ENCODE data around the gene TBC1D26. TPM values are rescaled to one million over a fixed set of nuclear protein-coding genes. Genes with fewer than 3 reads are reported as not detected.
"Not testable (repeated sequence)": the region's sequence is repeated elsewhere in the genome, so short reads cannot be mapped to it uniquely, and the experiment has no call there.

TBC1D26 gene
- total RNA-seq, 4 donors from 2014 or later, result 0.28 TPM; not detected in 3

DNA sequence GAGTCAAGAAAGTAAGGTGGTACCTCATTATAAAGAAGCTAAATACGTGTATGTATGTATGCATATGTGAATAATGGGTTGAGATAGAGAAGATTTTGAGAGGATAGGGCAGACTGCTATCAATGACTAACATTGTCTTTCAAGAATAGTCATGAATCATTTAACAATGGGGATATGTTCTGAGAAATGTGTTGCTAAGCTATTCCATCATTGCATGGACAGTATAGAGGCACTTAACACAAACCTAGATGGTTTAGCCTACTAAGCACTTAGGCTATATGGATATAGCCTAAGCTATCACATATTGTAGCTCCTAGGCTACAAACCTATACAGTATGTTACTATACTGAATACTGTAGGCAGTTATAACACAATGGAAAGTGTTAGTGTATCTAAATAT lies 45.2 kb downstream of the TBC1D26 start:
- Histone ChIP-seq H3K27me3 (no peaks in the 10 kb centered on the region), H3K4me3 (no peak overlapping the region), H3K4me1 (no peaks in the 10 kb centered on the region), H3K9me3 (peaks cover 0 to 7% (median 0%) of the 10 kb centered on the region in 4 donors), H3K36me3 (no peaks in the 10 kb centered on the region), H3K27ac (no peak overlapping the region)
- no peak for DNase-seq
- TF ChIP-seq CTCF (IDR thresholded peaks at IDR 0.05), result no peak
- no peak for TF ChIP-seq POLR2A (IDR thresholded peaks at IDR 0.05)

DNA sequence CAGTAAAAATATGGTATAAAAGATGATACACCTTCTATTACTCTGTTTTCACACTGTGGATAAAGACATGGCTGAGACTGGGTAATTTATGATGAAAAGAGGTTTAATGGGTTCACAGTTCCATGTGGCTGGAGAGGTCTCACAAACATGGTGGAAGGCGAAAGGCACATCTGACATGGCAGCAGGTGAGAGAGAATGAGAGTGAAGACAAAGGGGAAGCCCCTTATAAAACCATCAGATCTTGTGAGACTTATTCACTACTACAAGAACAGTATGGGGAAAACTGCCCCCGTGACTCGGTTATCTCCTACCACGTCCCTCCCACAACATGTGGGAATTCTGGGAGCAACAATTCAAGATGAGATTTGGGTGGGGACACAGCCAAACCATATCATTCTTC lies 45.6 kb downstream of the TBC1D26 start:
- Histone ChIP-seq H3K27me3 (no peaks in the 10 kb centered on the region), H3K4me1 (no peaks in the 10 kb centered on the region), H3K36me3 (no peaks in the 10 kb centered on the region), H3K9me3 (peaks cover 0 to 7% (median 0%) of the 10 kb centered on the region in 4 donors), H3K27ac (no peak overlapping the region), H3K4me3 (no peak overlapping the region)
- DNase-seq, result no peak
- no peak for TF ChIP-seq POLR2A (IDR thresholded peaks at IDR 0.05)
- no peak for TF ChIP-seq CTCF (IDR thresholded peaks at IDR 0.05)

GRCh38 chr17:15779119-15779518 lies 47.0 kb downstream of the TBC1D26 start:
- no peak for DNase-seq
- Histone ChIP-seq H3K4me3 (no peak overlapping the region), H3K27me3 (no peaks in the 10 kb centered on the region), H3K4me1 (no peaks in the 10 kb centered on the region), H3K9me3 (peaks cover 0 to 7% (median 0%) of the 10 kb centered on the region in 4 donors), H3K36me3 (no peaks in the 10 kb centered on the region), H3K27ac (no peak overlapping the region)
- no peak for TF ChIP-seq CTCF (IDR thresholded peaks at IDR 0.05)
- TF ChIP-seq POLR2A (IDR thresholded peaks at IDR 0.05), result no peak

DNA sequence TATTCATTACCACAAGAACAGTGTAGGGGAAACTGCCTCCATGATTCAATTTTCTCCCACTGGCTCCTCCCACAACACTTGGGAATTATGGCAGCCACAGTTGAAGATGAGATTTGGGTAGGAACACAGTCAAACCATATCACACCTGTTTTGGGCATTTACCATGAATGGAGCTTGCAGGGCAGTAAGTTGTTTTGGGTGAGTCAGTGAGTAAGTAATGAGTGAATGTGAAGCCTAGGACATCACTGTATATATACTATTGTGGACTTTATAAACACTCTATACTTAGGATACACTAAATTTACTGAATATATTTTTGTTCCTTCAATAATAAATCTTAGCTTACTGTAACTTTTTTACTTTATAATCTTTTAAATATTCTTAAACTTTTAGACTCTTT lies 48.1 kb downstream of the TBC1D26 start:
- H3K4me1 ChIP-seq, result no peaks in the 10 kb centered on the region
- peaks cover 0 to 7% (median 0%) of the 10 kb centered on the region in 4 donors for H3K9me3 ChIP-seq
- TF ChIP-seq POLR2A (IDR thresholded peaks at IDR 0.05), result no peak
- TF ChIP-seq CTCF (IDR thresholded peaks at IDR 0.05), result no peak
- no peak for DNase-seq
- H3K27ac ChIP-seq, result no peak overlapping the region
- H3K4me3 ChIP-seq, result no peak overlapping the region
- no peaks in the 10 kb centered on the region for H3K27me3 ChIP-seq
- no peaks in the 10 kb centered on the region for H3K36me3 ChIP-seq

DNA sequence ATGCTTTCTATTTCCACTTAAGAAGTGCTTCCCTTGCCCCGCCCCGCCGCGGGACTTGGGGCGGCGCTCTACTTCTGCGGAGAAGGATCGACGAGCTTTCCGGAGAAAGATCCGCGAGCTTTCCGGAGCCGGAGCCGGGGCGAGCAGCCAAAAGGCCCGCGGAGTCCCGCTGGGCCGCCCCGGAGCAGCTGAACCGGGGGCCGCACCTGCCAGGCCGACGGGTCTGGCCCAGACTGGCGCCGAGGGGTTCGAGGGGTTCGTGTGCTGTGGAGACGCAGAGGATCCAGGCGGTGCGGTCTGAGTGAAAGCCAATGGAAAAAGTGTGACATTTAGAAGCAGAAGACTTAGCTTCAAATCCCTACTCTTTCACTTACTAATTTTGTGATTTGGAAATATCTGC lies 50.8 kb downstream of the TBC1D26 start:
- H3K4me3 ChIP-seq, result peak overlapping the region in 3 of 4 donors; percentile 18 to 56 (median 50)
- H3K27me3 ChIP-seq, result no peaks in the 10 kb centered on the region
- TF ChIP-seq CTCF (IDR thresholded peaks at IDR 0.05), result no peak
- TF ChIP-seq POLR2A (IDR thresholded peaks at IDR 0.05), result no peak
- no peaks in the 10 kb centered on the region for H3K4me1 ChIP-seq
- H3K27ac ChIP-seq, result peak overlapping the region in 1 of 4 donors; percentile 53
- H3K36me3 ChIP-seq, result no peaks in the 10 kb centered on the region
- H3K9me3 ChIP-seq, result peaks cover 0 to 5% (median 0%) of the 10 kb centered on the region in 4 donors
- DNase-seq, result peak; percentile 18 to 66 (median 63)

GRCh38 chr17:15783461-15783860 lies 51.4 kb downstream of the TBC1D26 start:
- Histone ChIP-seq H3K4me1 (no peaks in the 10 kb centered on the region), H3K27me3 (no peaks in the 10 kb centered on the region), H3K9me3 (peaks cover 0 to 5% (median 0%) of the 10 kb centered on the region in 4 donors), H3K36me3 (no peaks in the 10 kb centered on the region), H3K27ac (no peak overlapping the region), H3K4me3 (no peak overlapping the region)
- TF ChIP-seq CTCF (IDR thresholded peaks at IDR 0.05) (no peak), POLR2A (IDR thresholded peaks at IDR 0.05) (no peak)
- no peak for DNase-seq

- DNase-seq, result peak in 1 of 3 donors; percentile 59
- H3K9me3 ChIP-seq, H3K4me3 ChIP-seq, H3K36me3 ChIP-seq, H3K4me1 ChIP-seq, H3K27me3 ChIP-seq, H3K27ac ChIP-seq: not testable (repeated sequence)
These were observed 52.3 kb downstream of the TBC1D26 start for GRCh38 chr17:15784351-15784750.

- not testable (repeated sequence) for H3K4me3 ChIP-seq, DNase-seq, H3K27me3 ChIP-seq, H3K36me3 ChIP-seq, H3K9me3 ChIP-seq, H3K4me1 ChIP-seq, H3K27ac ChIP-seq
These were observed 55.4 kb downstream of the TBC1D26 start for GRCh38 chr17:15787363-15788075.
